GM12872 (cell line): ENCODE data around the gene LITAFD.

ENCODE experiments used
- TF ChIP-seq, protein P1 (sequence below): IDR thresholded peaks from 3 replicates; pipeline ENCODE4 v1.5.1; 2011; ENCODE audit warnings: low read depth, mild to moderate bottlenecking, low read length, moderate library complexity; ENCODE audit not compliant: insufficient read depth

Gene LITAFD

DNA sequence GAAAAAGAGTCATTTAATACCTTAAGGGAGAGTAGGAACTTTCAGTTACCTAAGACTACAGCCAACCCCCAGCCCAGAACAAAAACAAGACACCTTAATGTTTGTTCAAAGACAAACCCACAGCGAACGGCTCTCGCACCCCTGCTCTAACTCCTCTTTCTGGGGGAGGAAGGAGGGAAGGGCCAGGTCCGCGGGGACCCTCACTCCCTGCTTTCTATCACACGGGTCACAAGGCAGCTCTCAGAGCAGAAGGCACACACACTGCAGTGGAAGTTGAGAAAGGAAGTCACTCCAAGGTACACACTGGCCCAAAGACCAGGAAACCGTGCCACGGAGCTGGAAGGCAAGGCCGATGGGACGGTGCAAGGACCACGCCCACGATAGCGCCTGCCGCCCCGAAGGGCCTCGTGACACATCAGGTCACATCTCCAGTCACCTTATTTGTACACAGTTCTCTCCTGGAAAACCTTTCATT lies 10.0 kb downstream of the LITAFD start:
- TF ChIP-seq, protein P1, sequence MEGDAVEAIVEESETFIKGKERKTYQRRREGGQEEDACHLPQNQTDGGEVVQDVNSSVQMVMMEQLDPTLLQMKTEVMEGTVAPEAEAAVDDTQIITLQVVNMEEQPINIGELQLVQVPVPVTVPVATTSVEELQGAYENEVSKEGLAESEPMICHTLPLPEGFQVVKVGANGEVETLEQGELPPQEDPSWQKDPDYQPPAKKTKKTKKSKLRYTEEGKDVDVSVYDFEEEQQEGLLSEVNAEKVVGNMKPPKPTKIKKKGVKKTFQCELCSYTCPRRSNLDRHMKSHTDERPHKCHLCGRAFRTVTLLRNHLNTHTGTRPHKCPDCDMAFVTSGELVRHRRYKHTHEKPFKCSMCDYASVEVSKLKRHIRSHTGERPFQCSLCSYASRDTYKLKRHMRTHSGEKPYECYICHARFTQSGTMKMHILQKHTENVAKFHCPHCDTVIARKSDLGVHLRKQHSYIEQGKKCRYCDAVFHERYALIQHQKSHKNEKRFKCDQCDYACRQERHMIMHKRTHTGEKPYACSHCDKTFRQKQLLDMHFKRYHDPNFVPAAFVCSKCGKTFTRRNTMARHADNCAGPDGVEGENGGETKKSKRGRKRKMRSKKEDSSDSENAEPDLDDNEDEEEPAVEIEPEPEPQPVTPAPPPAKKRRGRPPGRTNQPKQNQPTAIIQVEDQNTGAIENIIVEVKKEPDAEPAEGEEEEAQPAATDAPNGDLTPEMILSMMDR, result no peak

DNA sequence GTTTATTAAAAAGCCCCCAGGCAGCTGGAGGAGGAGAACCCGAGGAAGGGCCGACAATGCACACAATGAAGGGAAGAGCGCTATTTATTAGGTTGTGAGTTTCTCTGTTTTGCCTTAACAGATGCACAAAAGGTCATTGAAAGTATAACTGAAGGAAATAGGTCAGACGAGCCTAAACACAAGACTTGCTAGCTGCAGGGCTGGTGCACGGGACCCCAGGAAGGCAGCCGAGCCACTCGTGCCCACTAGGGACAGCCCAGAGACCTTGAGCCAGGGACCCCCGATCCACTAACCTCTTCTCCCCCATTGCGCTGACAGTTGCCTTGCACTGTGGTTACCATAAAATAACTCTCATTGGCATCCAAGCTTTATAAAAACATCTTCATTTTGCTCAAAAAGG lies 11.3 kb downstream of the LITAFD start:
- TF ChIP-seq, protein P1, result no peak

DNA sequence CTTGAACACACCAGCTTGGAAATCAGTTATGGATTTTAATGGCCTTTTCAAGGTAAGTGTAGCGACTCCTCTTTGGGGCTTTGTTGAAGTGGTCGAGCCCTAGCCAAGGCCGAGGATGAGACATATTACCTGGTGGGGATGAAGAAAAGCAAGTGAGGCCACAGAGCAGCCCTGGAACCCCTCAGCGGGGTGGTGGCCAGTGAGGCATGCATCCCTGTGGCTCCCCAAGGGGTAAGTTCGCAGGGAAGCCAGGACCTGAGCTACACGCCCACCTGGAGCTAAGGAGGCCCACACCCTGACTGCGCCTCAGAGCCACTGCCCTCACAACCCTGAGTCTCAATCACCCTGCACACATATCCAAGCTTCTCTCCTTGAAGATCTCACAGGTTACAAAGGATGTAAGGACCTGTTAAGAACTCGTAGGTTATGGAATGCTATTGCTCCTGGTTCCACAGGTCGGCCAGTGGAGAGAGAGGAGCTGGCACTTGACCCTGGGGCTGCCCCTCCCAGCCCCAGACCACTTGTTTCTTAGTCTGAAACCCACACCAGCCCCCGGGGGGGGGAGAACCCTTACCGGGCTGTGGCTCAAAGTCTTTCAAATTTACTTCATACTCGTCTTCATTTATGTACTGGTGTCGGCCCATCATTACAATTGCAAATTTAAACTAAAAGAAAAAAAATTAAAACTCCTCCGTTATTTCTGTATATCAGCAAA lies 12.0 kb downstream of the LITAFD start:
- TF ChIP-seq, protein P1, result no peak

GRCh38 chr16:8894736-8895334 lies 12.7 kb downstream of the LITAFD start:
- TF ChIP-seq, protein P1, result no peak

GRCh38 chr16:8898660-8899318 lies 16.6 kb downstream of the LITAFD start:
- TF ChIP-seq, protein P1, result no peak

DNA sequence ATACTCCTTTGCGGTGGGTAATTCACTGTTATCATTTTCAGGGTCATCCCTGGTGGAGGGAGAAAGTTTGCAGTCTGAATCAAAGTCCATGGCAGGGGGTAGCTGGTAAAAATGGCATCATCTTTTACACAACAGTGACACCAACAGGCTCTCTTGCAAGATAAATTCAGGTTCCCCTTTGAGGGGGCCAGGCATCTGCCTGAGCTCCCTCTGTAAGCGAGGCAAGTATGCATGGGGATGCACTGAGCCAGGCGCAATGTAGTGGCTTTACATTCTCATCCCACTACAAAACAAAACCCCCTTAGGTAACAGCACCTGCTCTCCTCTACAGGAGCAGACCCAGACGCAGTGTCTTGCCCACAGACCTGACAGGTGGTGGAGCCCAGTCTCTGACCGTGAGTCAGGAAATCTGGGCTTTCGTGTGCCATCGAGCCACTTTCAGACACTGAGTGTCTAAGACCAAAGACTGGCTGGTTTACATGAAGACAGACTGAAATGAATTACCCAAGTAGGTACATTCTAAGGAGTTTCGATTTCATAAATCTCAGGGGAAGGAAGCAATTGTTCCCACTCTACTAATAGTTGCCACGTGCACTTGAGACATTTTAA lies 17.7 kb downstream of the LITAFD start:
- TF ChIP-seq, protein P1, result no peak

DNA sequence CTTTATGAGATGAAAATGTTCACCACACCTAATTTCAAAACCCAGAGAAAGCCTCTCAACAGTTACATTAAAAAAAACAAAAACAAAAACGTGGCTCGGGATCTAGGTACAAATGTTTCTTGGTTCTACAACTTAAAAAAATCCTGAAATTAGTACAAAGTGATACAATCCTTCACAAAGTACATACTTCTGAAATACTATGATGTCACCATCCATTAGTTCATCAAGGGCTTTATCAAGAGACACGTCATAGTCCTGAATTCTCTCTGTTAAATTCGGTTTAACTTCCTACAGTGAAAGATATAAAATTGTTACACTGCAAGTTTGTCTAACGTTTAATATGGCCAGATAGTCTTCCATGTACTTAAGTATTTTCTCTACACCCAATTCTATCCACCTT lies 18.2 kb downstream of the LITAFD start:
- TF ChIP-seq, protein P1, result no peak
